Adrenal gland (tissue), 12 donors: ENCODE results near the gene GLRA2. TPM values are rescaled to one million over a fixed set of nuclear protein-coding genes. Genes with fewer than 3 reads are reported as not detected.

Experiments
- DNase-seq, 7 donors: peaks; one replicate each; pipeline ENCODE4 v3.0.0-alpha.2; 2019 to 2020
- H3K27ac ChIP-seq, 5 donors: fragments of 200-600 bp; sonication (generic) in 4 of 5; 1 replicate in 3 of 5; 2 replicates in 2 of 5; pipeline versions ENCODE4 v1.5.1 to v1.8.0; 2016 to 2020; ENCODE audit warnings: mild to moderate bottlenecking in 1 of 5
- H3K27me3 ChIP-seq: fragments of 200-600 bp; 2 replicates; pipeline ENCODE4 v1.8.0; 2021
- H3K36me3 ChIP-seq, 2 donors: fragments of 200-600 bp; replicated peaks in 1 of 2; 1 replicate in 1 of 2; 2 replicates in 1 of 2; pipeline versions ENCODE4 v1.5.1 to v1.8.0; 2018 to 2022
- H3K4me1 ChIP-seq, 2 donors: fragments of 200-600 bp; replicated peaks in 1 of 2; 1 replicate in 1 of 2; 2 replicates in 1 of 2; pipeline versions ENCODE4 v1.5.1 to v1.8.0; 2018 to 2021
- H3K4me3 ChIP-seq, 4 donors: fragments of 200-600 bp; sonication (generic) in 3 of 4; one replicate each; pipeline ENCODE4 v1.5.1; 2016 to 2018
- H3K9me3 ChIP-seq, 3 donors: fragments of 200-600 bp; sonication (generic) in 1 of 3; replicated peaks in 1 of 3; 1 replicate in 2 of 3; 2 replicates in 1 of 3; pipeline versions ENCODE4 v1.5.1 to v1.8.0; 2016 to 2021
- POLR2A ChIP-seq, 2 donors: fragments of 450-650 bp; IDR thresholded peaks; one replicate each; pipeline ENCODE4 v1.6.1; 2017; ENCODE audit warnings: antibody characterized with exemption in 2 of 2, mild to moderate bottlenecking in 2 of 2, moderate library complexity in 1 of 2
- WGBS, 4 donors: extraction: QIAGEN DNeasy Blood & Tissue Kit in 2 of 4; methylation state at CpG; one replicate each; pipeline versions ENCODE4 v1.1.5 to v1.1.7; 2013 to 2017; 5-methylcytosine and 5-hydroxymethylcytosine counted together
- intact Hi-C, 2 donors: fragments of 100-400 bp; cut with DNase I; formaldehyde crosslinking; loops; one replicate each; pipeline versions ENCODE4 v1.14.1 to v1.15.0; 2022 to 2023
- polyA plus RNA-seq, 3 donors: library from polyadenylated mRNA; stranded (reverse); fragments of 200-250 nt in 2 of 3; fragments of 350-450 nt in 1 of 3; fragmentation: Illumina TruSeq in 1 of 3; extraction: RNeasy Lipid Tissue Mini Kit (QIAGEN cat#74804) in 1 of 3; gene quantifications; one replicate each; pipeline ENCODE4 v1.2.3, GENCODE V29; 2013 to 2014
- total RNA-seq, 9 donors: library from RNA; depleted of rRNA in 4 of 9; stranded (reverse); fragments of >200 nt in 4 of 9; fragments of 120-200 nt in 1 of 9; fragmentation: NEBNext Ultra II Directional in 1 of 9; extraction: Animal tissue kit (Norgen Biotek cat#: 25700) in 1 of 9; gene quantifications; one replicate each; pipeline versions ENCODE4 v1.1.0 to v1.2.4, GENCODE V29; 2013 to 2023
- TF ChIP-seq, protein P1 (sequence below), 6 experiments: fragments of 450-650 bp in 4 of 6; fragments of 200-600 bp in 2 of 6; sonication (generic) in 1 of 6; IDR thresholded peaks; 1 replicate in 5 of 6; 2 replicates in 1 of 6; pipeline versions ENCODE4 v1.5.1 to v1.8.0; 2016 to 2021; ENCODE audit warnings: antibody characterized with exemption in 6 of 6, mild to moderate bottlenecking in 2 of 6, moderate library complexity in 1 of 6
- donor health status: healthy with polysubstance abuse.
- donor health status: Bipolar disorder and iron deficiency.
- donor health status: DM: yes; HTN: yes; CAD: no.
- donor health status: DM: no; HTN: no; CAD: no.
- donor health status: DM: no; HTN: no; CAD: no.
- donor health status: DM: yes; HTN: yes; CAD: no.

Gene GLRA2
- total and polyA plus RNA-seq, 12 donors, result 0.34 TPM; not detected in 11

DNA sequence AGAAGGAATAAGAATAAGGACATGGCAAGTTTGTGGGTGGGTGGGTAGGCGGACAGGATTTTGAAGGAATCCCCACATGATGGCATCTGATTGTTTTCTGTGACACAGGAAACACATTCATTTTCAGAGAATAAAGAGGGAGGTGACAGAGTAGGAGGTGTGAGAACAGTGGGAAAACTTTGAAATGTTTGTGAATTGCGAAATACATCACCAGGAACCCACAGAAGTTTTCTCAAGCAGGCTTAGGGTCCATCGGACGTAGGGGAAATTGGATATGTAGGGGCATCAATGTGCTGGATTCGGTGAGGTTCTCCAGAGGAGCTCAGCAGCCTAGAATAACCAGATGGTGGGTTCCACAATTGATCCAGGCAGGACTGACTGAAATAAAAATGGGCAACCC, 171.6 kb downstream of the GLRA2 start:
- DNase-seq, result no peak
- H3K27ac ChIP-seq, result no peak overlapping the region
- intact Hi-C loops, result no loop called here
- H3K4me1 ChIP-seq, result no peaks in the 10 kb centered on the region
- TF ChIP-seq, protein P1, sequence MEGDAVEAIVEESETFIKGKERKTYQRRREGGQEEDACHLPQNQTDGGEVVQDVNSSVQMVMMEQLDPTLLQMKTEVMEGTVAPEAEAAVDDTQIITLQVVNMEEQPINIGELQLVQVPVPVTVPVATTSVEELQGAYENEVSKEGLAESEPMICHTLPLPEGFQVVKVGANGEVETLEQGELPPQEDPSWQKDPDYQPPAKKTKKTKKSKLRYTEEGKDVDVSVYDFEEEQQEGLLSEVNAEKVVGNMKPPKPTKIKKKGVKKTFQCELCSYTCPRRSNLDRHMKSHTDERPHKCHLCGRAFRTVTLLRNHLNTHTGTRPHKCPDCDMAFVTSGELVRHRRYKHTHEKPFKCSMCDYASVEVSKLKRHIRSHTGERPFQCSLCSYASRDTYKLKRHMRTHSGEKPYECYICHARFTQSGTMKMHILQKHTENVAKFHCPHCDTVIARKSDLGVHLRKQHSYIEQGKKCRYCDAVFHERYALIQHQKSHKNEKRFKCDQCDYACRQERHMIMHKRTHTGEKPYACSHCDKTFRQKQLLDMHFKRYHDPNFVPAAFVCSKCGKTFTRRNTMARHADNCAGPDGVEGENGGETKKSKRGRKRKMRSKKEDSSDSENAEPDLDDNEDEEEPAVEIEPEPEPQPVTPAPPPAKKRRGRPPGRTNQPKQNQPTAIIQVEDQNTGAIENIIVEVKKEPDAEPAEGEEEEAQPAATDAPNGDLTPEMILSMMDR (IDR thresholded peaks at IDR 0.05), result no peak
- TF ChIP-seq POLR2A (IDR thresholded peaks at IDR 0.05), result no peak
- H3K9me3 ChIP-seq, result no peaks in the 10 kb centered on the region
- H3K4me3 ChIP-seq, result no peak overlapping the region
- 72 to 81% (median 75%) methylated on average over 5 of the region's 5 CpGs for WGBS, 4 donors
- no peaks in the 10 kb centered on the region for H3K27me3 ChIP-seq
- no peaks in the 10 kb centered on the region for H3K36me3 ChIP-seq

- Histone ChIP-seq H3K9me3 (no peaks in the 10 kb centered on the region), H3K36me3 (no peaks in the 10 kb centered on the region), H3K4me1 (no peaks in the 10 kb centered on the region), H3K27me3 (no peaks in the 10 kb centered on the region), H3K4me3 (no peak overlapping the region), H3K27ac (no peak overlapping the region)
- TF ChIP-seq POLR2A (IDR thresholded peaks at IDR 0.05), result no peak
- TF ChIP-seq, protein P1 (IDR thresholded peaks at IDR 0.05), result no peak
- no peak for DNase-seq
- intact Hi-C loops, result no loop called here
Observed at GRCh38 chrX:14702145-14702544, 172.8 kb downstream of the GLRA2 start.

DNA sequence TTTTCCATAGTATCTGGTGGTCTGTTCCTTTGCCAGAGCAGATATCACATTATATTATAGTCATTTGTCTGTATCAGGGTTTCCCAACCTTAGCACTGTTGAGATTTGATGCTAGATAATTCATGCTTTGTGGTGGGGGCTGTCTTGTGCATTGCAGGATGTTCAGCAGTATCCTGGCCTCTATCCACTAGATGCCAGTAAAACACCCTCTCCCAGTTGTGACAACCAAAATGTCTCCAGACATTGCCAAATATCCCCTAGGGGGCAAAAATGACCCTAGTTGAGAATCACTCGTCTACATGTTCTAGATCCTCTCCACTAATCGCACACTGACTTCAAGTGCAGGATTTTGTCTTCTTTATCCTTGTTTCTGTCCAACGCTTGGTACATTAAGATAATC, 182.8 kb downstream of the GLRA2 start:
- Histone ChIP-seq H3K9me3 (no peaks in the 10 kb centered on the region), H3K36me3 (no peaks in the 10 kb centered on the region), H3K4me3 (no peak overlapping the region), H3K27me3 (peaks cover 4% of the 10 kb centered on the region), H3K27ac (no peak overlapping the region), H3K4me1 (no peaks in the 10 kb centered on the region)
- no peak for DNase-seq
- 73 to 92% (median 84%) methylated on average over 3 of the region's 3 CpGs for WGBS, 4 donors
- intact Hi-C loops, result no loop called here
- no peak for TF ChIP-seq POLR2A (IDR thresholded peaks at IDR 0.05)
- TF ChIP-seq, protein P1 (IDR thresholded peaks at IDR 0.05), result no peak

DNA sequence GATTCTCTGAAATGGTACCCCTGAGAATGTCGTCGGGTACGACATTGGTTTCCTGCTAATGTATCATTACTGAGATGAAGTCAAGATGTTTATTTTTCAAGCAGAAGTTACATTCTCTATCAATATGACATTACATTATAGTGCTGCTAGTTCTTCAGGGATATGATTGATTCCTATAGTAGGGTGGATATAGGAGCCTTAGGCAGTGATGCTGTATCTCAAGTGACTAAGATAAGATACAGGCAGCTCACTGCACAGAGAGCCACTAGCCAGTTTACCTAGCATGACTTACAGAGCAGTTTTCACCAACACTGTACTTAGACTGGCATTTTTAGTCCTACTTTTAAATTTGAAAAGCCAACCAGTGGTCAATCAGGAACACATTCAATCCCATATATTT, 188.6 kb downstream of the GLRA2 start:
- Histone ChIP-seq H3K9me3 (no peaks in the 10 kb centered on the region), H3K27ac (no peak overlapping the region), H3K36me3 (no peaks in the 10 kb centered on the region), H3K4me1 (no peaks in the 10 kb centered on the region), H3K4me3 (no peak overlapping the region), H3K27me3 (peaks cover 3% of the 10 kb centered on the region)
- intact Hi-C loops, result no loop called here
- no peak for DNase-seq
- 79 to 96% (median 83%) methylated on average over 3 of the region's 3 CpGs for WGBS, 4 donors
- TF ChIP-seq POLR2A (IDR thresholded peaks at IDR 0.05), result no peak
- TF ChIP-seq, protein P1 (IDR thresholded peaks at IDR 0.05), result no peak
